ENCODE data around the gene YY1AP1.
"Not testable (repeated sequence)": the region's sequence is repeated elsewhere in the genome, so short reads cannot be mapped to it uniquely, and the experiment has no call there.

The YY1AP1 gene

DNA sequence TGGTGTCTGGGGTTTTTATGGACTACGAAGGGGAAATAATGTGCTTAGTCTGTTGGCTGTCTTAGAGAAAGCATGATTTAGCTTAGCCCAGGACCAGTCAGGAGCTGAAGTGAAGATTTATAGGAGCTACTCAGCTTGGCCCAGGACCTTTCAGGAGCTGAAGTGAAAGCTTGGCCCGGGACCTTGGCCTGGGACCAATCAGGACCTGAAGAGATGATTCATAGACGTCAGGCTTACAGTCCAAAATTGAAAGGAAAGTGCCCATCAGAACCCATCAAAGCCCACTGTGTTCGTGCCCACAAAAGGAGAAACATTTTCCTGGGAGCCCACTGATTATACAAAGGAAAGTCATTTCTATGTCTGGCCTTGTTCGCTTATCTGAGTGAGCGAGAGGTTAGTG, 42.9 kb downstream of the YY1AP1 start:
- no peak for DNase-seq (ENCODE audit: low spot score)

GRCh38 chr1:155645034-155645598, 43.5 kb downstream of the YY1AP1 start:
- no peak for DNase-seq (ENCODE audit: low spot score)

GRCh38 chr1:155643230-155643629, 45.3 kb downstream of the YY1AP1 start:
- no peak for DNase-seq (ENCODE audit: low spot score)

GRCh38 chr1:155642559-155643180, 45.9 kb downstream of the YY1AP1 start:
- DNase-seq (ENCODE audit: low spot score), result not testable (repeated sequence)

DNA sequence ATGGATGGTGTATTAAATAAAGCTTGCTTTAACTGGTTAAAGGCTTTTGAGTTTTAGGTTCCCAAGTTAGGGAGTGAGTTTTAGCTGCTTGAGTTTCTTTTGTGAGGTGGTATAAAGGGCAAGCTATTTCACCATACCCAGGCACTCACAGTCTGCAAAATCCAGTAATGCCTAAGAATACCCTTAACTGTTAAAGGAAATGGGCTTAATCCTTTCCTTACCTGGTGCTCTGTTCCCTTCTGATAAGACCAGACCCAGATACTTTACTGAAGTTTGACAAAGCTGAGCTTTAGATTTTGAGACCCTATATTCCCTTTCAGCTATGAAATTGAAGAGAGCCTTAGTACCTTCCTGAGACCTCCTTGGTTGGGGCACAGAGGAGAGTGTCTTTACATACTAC, 48.2 kb downstream of the YY1AP1 start:
- DNase-seq (ENCODE audit: low spot score), result no peak

DNA sequence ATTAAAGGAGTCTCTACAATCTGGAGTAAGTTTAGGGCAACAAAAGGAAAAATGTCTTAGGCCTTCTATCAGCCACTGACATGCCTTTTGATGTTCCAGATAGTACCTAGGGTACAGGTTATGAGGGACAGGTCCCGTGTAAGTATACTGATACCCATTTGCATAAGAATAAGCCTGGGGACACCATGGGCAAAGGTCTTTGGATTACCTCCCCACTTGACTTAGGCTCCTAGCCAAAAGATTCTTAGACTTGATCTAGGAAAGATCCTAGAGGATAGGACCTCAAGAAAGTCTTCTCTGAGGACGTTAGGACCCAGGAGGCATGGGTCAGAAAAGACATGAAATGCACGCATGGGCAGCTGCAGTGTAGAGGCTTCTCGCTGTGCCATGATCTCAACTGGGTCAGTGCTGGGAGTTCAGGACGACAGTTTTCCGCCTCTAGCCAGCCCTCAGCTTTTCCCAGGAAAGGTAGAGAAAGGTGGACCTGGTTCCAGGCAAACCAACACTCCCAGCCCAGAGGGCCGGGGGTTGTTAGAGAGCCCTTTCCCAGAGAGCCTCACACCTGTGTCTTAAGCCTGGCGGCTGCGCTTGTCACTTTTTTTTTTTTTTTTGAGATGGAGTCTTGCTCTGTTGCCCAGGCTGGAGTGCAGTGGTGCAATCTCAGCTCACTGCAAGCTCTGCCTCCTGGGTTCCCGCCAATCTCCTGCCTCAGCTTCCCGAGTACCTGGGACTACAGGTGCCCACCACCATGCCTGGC, 52.0 kb downstream of the YY1AP1 start:
- DNase-seq (ENCODE audit: low spot score), result no peak

DNA sequence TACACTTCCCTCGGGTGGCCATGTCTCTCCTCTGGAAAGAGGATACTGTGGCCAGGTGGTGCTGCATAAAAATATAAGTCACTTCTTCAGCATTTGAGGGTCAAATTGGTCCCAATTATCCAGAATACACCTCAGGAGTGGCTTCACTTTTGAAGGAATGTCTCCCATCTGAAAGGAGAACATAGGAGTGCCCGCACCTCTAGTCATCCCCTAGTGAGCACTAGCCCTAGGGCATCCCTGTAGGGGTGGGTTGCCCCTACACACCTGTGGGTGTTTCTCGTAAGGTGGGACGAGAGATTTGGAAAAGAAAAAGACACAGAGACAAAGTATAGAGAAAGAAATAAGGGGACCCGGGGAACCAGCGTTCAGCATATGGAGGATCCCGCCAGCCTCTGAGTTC, 62.1 kb downstream of the YY1AP1 start:
- not testable (repeated sequence) for DNase-seq (ENCODE audit: low spot score)

GRCh38 chr1:155623357-155623756, 65.2 kb downstream of the YY1AP1 start:
- no peak for DNase-seq (ENCODE audit: low spot score)

GRCh38 chr1:155622191-155622590, 66.4 kb downstream of the YY1AP1 start:
- no peak for DNase-seq (ENCODE audit: low spot score)

GRCh38 chr1:155613226-155613625, 75.3 kb downstream of the YY1AP1 start:
- DNase-seq (ENCODE audit: low spot score), result not testable (repeated sequence)

GRCh38 chr1:155610257-155610647, 78.3 kb downstream of the YY1AP1 start:
- DNase-seq (ENCODE audit: low spot score), result not testable (repeated sequence)

- DNase-seq (ENCODE audit: low spot score), result peak; percentile 94
Observed at GRCh38 chr1:155609515-155610256, 78.9 kb downstream of the YY1AP1 start, which contains the start of gene MSTO1. MSTO1 (plus strand) TSS chr1:155610218; CDS start chr1:155610249, 31 bp downstream.
